Spleen (tissue), 7 donors: ENCODE results near the gene TBC1D16.

Source experiments
- CTCF ChIP-seq, 11 experiments: fragments of 200-600 bp in 7 of 11; fragments of 450-650 bp in 4 of 11; sonication (generic) in 4 of 11; IDR thresholded peaks in 8 of 11; conservative IDR thresholded peaks in 3 of 11; 1 replicate in 7 of 11; 2 replicates in 4 of 11; pipeline versions ENCODE4 v1.4.0 to v1.8.0; 2016 to 2021; ENCODE audit warnings: antibody characterized with exemption in 11 of 11, inconsistent platforms in 4 of 11, mild to moderate bottlenecking in 1 of 11
- POLR2AphosphoS5 ChIP-seq, 3 donors: sonication (generic); formaldehyde crosslinking; IDR thresholded peaks; one replicate each; pipeline ENCODE4 v1.5.1; 2017; ENCODE audit warnings: antibody characterized with exemption in 3 of 3
- donor health status: DM: no; HTN: no; CAD: no; lungs with moderate emphysema.
- donor health status: DM: no; HTN: no; CAD: no.
- donor health status: DM: no; HTN: no; CAD: no.

- TF ChIP-seq POLR2AphosphoS5 (IDR thresholded peaks at IDR 0.05) (no peak), CTCF (IDR thresholded peaks at IDR 0.05 in 8 of 11, conservative IDR thresholded peaks at IDR 0.05 in 3 of 11) (no peak)
Measured at GRCh38 chr17:79948406-79948944, 87.2 kb downstream of the TBC1D16 start.
